Smooth muscle cell (in vitro differentiated cells): Measurements from ENCODE around the gene ZNF467. TPM values are rescaled to one million over a fixed set of nuclear protein-coding genes. Genes with fewer than 3 reads are reported as not detected.

ENCODE experiments used
- DNase-seq: peaks from one replicate; lab custom pipeline; 2025; ENCODE audit not compliant: unreplicated experiment; lab: John Stamatoyannopoulos, UW
- H2AFZ ChIP-seq: fragments of 200-600 bp; sonication (generic); 2 replicates; pipeline ENCODE4 v1.6.0; 2016; ENCODE audit warnings: antibody characterized with exemption, low read depth, mild to moderate bottlenecking
- H3F3A ChIP-seq: fragments of 200-600 bp; sonication (generic); 2 replicates; pipeline ENCODE4 v1.6.0; 2017; ENCODE audit warnings: antibody characterized with exemption, low read depth
- H3K27ac ChIP-seq: fragments of 200-600 bp; sonication (generic); 2 replicates; pipeline ENCODE4 v1.5.1; 2016; ENCODE audit warnings: low read depth, mild to moderate bottlenecking
- H3K27me3 ChIP-seq: fragments of 200-600 bp; sonication (generic); 2 replicates; pipeline ENCODE4 v1.6.1; 2016; ENCODE audit warnings: low read depth, mild to moderate bottlenecking
- H3K36me3 ChIP-seq: fragments of 200-600 bp; sonication (generic); 2 replicates; pipeline ENCODE4 v1.5.1; 2016; ENCODE audit warnings: low read depth
- H3K4me1 ChIP-seq: fragments of 200-600 bp; sonication (generic); 2 replicates; pipeline ENCODE4 v1.5.1; 2016; ENCODE audit warnings: low read depth
- H3K4me2 ChIP-seq: fragments of 200-600 bp; sonication (generic); 2 replicates; pipeline ENCODE4 v1.6.0; 2016; ENCODE audit warnings: mild to moderate bottlenecking
- H3K4me3 ChIP-seq: fragments of 200-600 bp; sonication (generic); 2 replicates; pipeline ENCODE4 v1.5.1; 2016; ENCODE audit warnings: mild to moderate bottlenecking
- H3K79me2 ChIP-seq: fragments of 200-600 bp; sonication (generic); 2 replicates; pipeline ENCODE4 v1.6.0; 2016; ENCODE audit warnings: low read depth, mild to moderate bottlenecking
- H3K9ac ChIP-seq: fragments of 200-600 bp; sonication (generic); 2 replicates; pipeline ENCODE4 v1.6.0; 2016; ENCODE audit warnings: low read depth
- H3K9me3 ChIP-seq: fragments of 200-600 bp; sonication (generic); replicated peaks from 2 replicates; pipeline ENCODE4 v1.5.1; 2016; ENCODE audit warnings: low read depth
- H4K20me1 ChIP-seq: fragments of 200-600 bp; sonication (generic); 2 replicates; pipeline ENCODE4 v1.6.0; 2016; ENCODE audit warnings: low read depth
- CTCF ChIP-seq: fragments of 200-600 bp; sonication (generic); IDR thresholded peaks from 2 replicates; pipeline ENCODE4 v1.5.1; 2017; ENCODE audit warnings: borderline replicate concordance, mild to moderate bottlenecking, antibody characterized with exemption; ENCODE audit not compliant: insufficient read depth, poor library complexity, severe bottlenecking
- WGBS: methylation state at CpG from one replicate; pipeline ENCODE4 v1.1.7; 2016; ENCODE audit warnings: low lambda C conversion rate; 5-methylcytosine and 5-hydroxymethylcytosine counted together
- polyA plus RNA-seq: library from polyadenylated mRNA; unstranded; fragments of >200 nt; fragmentation: Nextera tagmentation; extraction: Ambion mirVana; gene quantifications from 2 replicates; pipeline ENCODE4 v1.2.1, GENCODE V29; 2016
- total RNA-seq: library from RNA; depleted of rRNA; stranded (reverse); fragments of >200 nt; gene quantifications from 2 replicates; pipeline ENCODE4 v1.2.3, GENCODE V29; 2014

The ZNF467 gene
- total and polyA plus RNA-seq, 2 experiments from 2014 or later = 2.0 to 8.2 TPM

GRCh38 chr7:149795126-149795525 lies 21.7 kb upstream of the ZNF467 start:
- Histone ChIP-seq H3K79me2 (no peaks in the 10 kb centered on the region), H4K20me1 (no peaks in the 10 kb centered on the region), H2AFZ (no peak overlapping the region), H3K9ac (no peak overlapping the region), H3K9me3 (no peaks in the 10 kb centered on the region), H3K4me3 (no peak overlapping the region), H3K27ac (no peak overlapping the region), H3K4me1 (no peaks in the 10 kb centered on the region), H3K36me3 (no peaks in the 10 kb centered on the region), H3K4me2 (no peak overlapping the region), H3K27me3 (peaks cover 11% of the 10 kb centered on the region), H3F3A (no peaks in the 10 kb centered on the region)
- no peak for TF ChIP-seq CTCF
- no peak for DNase-seq
- 91% methylated on average over 9 of the region's 10 CpGs for WGBS

- DNase-seq = no peak
- no peaks in the 10 kb centered on the region for H4K20me1 ChIP-seq
These were observed 21.3 kb upstream of the ZNF467 start for GRCh38 chr7:149794661-149795060.

GRCh38 chr7:149793261-149793660 lies 19.9 kb upstream of the ZNF467 start:
- no peak for DNase-seq
- H3K9me3 ChIP-seq = no peaks in the 10 kb centered on the region
- no peak for TF ChIP-seq CTCF

More at GRCh38 chr7:149794661-149795060, 21.3 kb upstream of the ZNF467 start:
- H3K27ac ChIP-seq = no peak overlapping the region
- no peaks in the 10 kb centered on the region for H3K79me2 ChIP-seq
- H3K36me3 ChIP-seq = no peaks in the 10 kb centered on the region
- no peak overlapping the region for H3K9ac ChIP-seq
- H3F3A ChIP-seq = no peaks in the 10 kb centered on the region
- TF ChIP-seq CTCF = no peak
- peaks cover 15% of the 10 kb centered on the region for H3K27me3 ChIP-seq
- 31% methylated on average over 6 of the region's 6 CpGs for WGBS
- H2AFZ ChIP-seq = no peak overlapping the region
- no peak overlapping the region for H3K4me3 ChIP-seq
- H3K4me1 ChIP-seq = no peaks in the 10 kb centered on the region
- no peak overlapping the region for H3K4me2 ChIP-seq
- no peaks in the 10 kb centered on the region for H3K9me3 ChIP-seq

GRCh38 chr7:149792220-149792595 lies 18.8 kb upstream of the ZNF467 start:
- no peaks in the 10 kb centered on the region for H3K36me3 ChIP-seq
- peaks cover 38% of the 10 kb centered on the region for H3K27me3 ChIP-seq
- H3F3A ChIP-seq = no peaks in the 10 kb centered on the region

More at GRCh38 chr7:149793261-149793660, 19.9 kb upstream of the ZNF467 start:
- Histone ChIP-seq H3K27me3 (peaks cover 29% of the 10 kb centered on the region), H3K9ac (no peak overlapping the region), H3F3A (no peaks in the 10 kb centered on the region), H3K4me1 (no peaks in the 10 kb centered on the region), H3K4me3 (no peak overlapping the region), H3K4me2 (no peak overlapping the region), H3K79me2 (no peaks in the 10 kb centered on the region), H3K36me3 (no peaks in the 10 kb centered on the region), H4K20me1 (no peaks in the 10 kb centered on the region), H3K27ac (no peak overlapping the region), H2AFZ (no peak overlapping the region)
- 89% methylated on average over 10 of the region's 10 CpGs for WGBS

More at GRCh38 chr7:149792220-149792595, 18.8 kb upstream of the ZNF467 start:
- no peaks in the 10 kb centered on the region for H3K4me1 ChIP-seq
- 97% methylated on average over 15 of the region's 15 CpGs for WGBS
- H3K9me3 ChIP-seq = no peaks in the 10 kb centered on the region
- DNase-seq = no peak
- no peak overlapping the region for H3K4me2 ChIP-seq
- no peak overlapping the region for H3K9ac ChIP-seq
- no peaks in the 10 kb centered on the region for H3K79me2 ChIP-seq
- H3K27ac ChIP-seq = no peak overlapping the region
- H3K4me3 ChIP-seq = no peak overlapping the region
- no peak overlapping the region for H2AFZ ChIP-seq
- no peaks in the 10 kb centered on the region for H4K20me1 ChIP-seq
- no peak for TF ChIP-seq CTCF
